Ovary (tissue), 3 donors: ENCODE results near the gene TRAF1.

Experiments
- CTCF ChIP-seq, 3 donors: fragments of 450-650 bp in 2 of 3; fragments of 200-600 bp in 1 of 3; IDR thresholded peaks; one replicate each; pipeline versions ENCODE4 v1.5.1 to v1.8.0; 2016 to 2022; ENCODE audit warnings: antibody characterized with exemption in 3 of 3, mild to moderate bottlenecking in 1 of 3
- EP300 ChIP-seq: sonication (generic); formaldehyde crosslinking; IDR thresholded peaks from one replicate; pipeline ENCODE4 v1.6.1; 2017; ENCODE audit warnings: antibody characterized with exemption
- POLR2A ChIP-seq: fragments of 450-650 bp; IDR thresholded peaks from one replicate; pipeline ENCODE4 v1.6.1; 2017; ENCODE audit warnings: antibody characterized with exemption, mild to moderate bottlenecking, moderate library complexity
- donor health status: DM: no; HTN: no; CAD: no.

DNA sequence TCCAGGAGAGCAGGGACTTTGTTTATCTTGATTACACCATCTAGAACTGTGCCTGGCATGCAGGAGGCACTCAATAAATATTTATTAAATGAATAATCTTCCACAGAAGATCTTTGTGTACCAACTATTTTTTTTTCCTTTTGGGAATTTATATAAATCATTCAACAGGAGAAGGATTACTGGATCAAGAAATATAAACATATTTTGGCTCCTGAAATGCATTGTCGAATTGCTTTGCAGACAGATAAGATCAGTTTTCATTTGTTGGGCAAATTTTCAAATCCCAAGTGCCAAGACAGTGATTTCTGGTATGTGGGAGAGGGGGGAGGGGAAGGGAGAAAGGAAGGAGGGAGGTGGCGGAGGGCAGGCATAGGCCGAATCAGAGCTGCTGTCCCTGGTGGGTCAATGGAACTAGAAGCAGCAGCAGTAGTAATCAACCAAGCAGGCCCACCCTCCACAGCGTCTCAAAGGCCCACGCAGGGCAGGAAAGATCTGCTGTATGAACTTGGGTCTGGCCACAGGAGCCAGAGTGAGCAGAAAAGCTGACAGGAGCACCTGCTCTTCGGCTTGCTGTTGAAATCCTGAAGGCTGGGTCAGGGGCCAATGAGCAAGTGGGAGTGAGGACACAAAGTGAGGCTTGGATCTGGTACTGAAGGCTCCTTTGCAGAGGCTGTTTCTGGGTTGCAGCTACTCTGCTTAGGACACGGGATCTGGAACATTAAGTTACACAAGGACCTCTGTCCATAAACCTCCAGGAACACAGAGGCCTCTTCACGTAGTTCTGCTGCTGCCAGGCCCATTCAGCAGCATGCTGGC lies 15.8 kb upstream of the TRAF1 start:
- no peak for TF ChIP-seq CTCF (IDR thresholded peaks at IDR 0.05)
- no peak for TF ChIP-seq POLR2A
- TF ChIP-seq EP300 = no peak
